Activated CD8-positive, alpha-beta memory T cell treated with anti-CD3 and anti-CD28 coated beads for 1 hour (primary cell): ENCODE results near the gene FNIP2.

Source experiments
- DNase-seq, 2 donors: peaks; one replicate each; pipeline ENCODE4 v3.0.0-alpha.2; 2020; ENCODE audit warnings: low read depth in 1 of 2; ENCODE audit errors: extremely low read depth in 1 of 2

The FNIP2 gene

GRCh38 chr4:158760866-158761265 is 8.0 kb upstream of the FNIP2 start:
- no peak for DNase-seq

DNA sequence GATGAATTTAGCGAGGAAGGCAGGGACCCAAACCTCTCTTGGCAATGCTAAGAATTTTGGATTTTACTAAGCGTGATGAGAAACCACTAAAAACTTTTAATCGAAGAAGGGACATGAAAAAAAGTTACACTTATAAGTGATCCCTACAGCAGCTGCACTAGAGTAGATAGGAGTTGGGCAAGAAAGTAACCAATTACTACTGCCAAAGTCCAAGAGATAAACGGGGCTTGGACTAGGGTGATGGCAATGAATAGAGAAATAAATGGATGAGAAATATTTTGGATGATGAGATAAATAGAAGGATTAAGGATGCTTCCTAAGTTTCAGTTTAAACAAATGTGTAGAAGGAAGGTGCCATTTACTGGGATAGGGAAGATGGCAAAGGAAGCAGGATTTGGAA is 6.3 kb upstream of the FNIP2 start:
- DNase-seq = no peak

DNA sequence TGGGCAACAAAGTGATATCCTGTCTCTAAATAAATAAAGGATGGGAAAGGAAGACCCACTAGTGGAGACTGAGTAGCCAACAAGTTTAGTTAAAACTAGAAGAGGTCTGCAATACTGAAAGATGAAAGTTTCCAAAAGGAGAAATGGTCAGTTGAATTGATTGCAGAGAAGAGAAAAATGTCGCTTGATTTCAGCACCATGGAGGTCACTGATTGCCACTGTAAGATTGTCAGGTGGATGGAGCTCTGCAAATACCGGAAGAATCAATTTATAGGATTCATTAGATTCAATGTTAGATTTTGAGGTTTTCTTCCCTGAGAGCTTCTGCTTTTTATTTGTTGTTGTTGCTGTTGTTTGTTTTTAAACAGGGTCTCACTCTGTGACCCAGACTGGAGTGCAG is 5.4 kb upstream of the FNIP2 start:
- DNase-seq = no peak

DNA sequence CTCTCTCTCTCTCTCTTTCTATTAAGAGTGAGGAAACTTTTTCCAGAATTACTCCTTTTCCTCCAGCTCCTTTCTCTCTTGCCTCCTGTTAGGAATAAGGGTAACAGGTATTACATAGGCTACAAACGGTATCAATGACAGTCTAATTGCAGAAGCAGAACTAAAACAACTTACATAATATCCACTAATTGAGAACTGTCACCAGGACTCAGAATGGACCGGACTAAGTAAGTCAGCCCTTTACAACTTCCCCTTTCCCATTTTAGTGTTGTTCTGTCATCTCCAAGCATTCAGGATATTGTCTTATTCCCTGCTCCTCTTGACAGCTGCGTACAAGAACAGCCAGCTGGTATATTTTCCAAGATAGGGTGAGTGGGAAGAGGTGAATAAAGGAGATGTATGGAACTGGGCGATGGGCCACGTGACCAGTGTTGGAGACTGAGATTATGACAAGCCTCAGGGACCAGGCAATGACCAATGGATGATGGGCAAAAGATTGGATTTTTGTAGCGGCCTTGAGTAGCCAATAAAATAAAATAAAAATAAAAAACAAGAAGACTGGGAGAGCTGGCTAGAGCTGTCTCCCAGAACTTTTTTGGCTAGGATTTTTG is 2.3 kb upstream of the FNIP2 start:
- DNase-seq = no peak

DNA sequence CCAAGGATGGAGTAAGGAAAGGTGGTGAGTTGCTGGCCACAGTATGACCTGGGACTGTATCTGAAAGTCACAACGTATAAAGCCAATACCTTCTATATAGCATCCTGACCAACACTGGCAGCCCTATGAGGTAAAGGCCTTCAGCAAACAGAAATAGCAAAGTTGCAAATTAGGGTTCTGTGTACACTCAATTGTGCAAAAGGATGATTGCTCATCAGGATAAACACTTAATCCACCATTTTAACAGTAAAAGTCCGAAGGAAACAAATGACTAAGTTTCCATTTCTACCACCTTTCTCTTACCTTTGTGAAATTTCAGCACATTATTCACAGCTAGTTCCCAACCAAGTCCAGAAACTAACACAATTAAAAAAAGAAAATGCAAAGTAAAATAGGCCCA is 1.4 kb upstream of the FNIP2 start:
- no peak for DNase-seq

DNA sequence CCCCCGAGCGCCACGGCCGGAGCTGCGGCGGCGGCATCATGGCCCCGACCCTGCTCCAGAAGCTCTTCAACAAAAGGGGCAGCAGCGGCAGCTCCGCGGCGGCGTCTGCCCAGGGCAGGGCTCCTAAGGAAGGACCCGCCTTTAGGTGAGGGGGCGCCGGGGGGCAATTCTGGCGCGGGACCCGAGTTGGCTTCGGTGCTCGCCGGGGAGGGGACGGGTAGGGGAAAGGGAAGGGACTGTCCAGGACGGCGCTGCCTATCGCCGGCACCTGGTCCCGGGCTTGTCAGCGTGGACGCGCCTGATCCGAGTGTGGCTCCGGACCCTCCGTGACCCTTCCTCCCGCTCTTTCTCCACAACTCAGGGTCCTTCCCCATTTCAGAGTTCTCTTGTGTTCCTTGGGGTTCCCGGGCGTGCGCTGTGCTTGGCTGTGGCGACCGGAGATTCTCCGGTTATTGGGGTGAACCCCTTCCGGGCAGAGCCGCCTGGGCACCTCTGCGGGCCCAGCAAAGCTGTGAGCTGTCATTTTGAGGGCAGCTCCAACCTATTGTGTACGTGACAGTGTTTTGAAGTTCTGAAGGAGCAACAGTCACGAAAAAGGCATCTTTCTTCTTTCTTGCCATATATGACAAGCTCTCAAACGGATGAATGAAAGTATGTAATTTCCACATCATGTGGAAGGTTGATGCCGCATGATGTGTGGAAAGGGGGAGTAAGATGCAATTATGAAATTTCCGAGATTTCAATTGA is 522 bp downstream of the FNIP2 start:
- peak; percentile 3 to 19 for DNase-seq

GRCh38 chr4:158770671-158771070 is 1.8 kb downstream of the FNIP2 start:
- no peak for DNase-seq

DNA sequence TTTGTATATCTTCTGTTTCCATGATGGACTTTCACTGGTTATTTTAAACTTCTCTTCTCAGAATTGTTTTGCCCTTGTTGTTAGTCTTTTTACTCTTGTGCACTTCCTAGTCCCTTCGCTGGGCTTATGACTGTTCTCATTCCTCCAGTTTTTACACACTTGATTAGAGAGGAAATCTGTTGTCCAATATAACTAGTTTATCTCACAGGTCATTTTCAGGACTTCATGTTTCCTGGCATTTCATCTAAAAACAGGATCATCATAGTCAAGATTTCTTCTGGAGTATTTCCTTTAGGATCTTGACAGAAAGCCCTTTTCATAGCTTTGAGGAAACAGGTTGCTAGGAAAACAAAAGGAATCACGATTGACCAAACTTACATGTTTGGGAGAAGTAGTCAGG is 3.0 kb downstream of the FNIP2 start:
- DNase-seq = no peak

DNA sequence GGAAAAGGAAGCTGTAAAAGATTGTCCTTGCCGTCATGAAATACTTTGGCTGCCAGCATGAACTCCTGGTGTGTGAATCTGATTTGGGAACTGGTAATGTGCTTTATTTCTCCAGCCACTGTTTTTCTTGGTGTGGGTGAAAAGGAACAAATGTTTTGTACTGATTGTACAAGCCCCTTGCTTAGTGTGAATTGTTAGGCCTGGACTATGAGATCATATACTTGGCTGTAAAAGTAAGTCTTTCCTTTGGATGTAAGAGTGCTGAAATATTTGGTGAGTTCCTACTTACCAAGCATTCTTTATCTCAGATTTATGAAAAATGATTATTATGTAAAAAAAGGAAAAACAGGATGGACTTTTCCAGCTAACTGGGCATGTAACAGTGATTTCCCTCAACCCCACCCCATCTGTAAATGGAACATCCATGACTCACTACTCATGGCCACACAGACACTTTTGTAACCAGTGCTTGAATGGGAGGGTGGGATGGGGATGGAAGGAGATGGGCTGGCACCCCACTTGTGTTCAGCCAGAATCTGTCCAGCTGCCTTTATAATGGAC is 6.3 kb downstream of the FNIP2 start:
- DNase-seq = no peak

- DNase-seq = no peak
These were observed 7.3 kb downstream of the FNIP2 start for GRCh38 chr4:158776106-158776505.

DNA sequence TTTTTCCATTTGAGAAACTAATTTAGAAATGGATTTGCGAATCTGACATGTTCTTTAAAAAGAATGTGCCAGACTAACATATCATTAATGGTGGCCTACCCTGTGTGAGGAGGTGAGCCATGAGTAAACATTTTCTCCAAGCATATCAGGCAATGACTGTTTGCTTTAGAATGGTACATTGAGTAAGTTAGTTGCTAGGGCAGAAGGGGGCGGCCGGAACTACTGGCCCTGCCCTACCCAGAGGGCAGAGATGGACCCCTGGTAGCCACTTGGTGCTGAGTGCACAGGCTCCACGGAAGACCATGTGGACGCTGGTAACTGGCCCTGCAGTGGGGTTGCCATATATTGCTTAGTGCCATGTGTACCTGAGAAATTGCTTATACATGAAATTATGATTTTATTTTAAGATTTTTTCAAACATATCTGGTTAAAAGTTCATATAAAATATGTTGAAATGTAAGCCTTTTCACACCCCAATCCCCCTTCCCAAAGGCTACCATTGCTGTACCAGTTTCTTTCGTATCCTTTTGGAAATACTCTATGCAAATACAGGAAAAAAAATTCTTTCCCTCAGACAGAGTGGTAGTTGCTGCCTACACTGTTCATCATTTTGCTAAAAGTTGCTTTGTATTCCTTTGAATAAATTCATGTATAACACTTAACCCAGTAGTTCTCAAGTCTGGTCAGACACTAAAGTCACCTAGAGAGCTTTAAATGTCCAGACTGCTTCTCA is 8.8 kb downstream of the FNIP2 start:
- DNase-seq = no peak

DNA sequence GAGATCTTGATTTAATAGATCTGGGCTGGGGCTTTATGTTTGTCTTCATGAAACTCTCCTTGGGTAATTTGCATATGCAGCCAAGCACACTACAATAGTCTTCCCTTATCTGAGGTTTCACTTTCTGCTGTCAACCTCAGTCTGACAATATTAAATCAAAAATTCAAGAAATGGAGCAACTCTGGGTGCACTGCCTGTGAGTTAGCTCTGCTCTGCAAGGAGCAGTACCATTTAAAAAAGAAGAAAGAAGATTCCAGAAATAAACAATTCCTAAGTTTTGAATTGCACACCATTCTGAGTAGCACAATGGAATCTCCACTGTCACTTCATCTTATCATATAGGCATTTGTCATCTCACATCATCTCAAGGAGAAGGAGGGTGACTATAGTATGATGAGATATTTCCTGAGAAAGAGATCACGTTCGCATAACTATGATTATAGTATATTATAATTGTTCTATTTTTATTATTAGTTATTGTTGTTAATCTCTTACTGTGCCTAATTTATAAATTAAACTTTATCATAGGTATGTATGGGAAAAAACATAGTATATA is 9.4 kb downstream of the FNIP2 start:
- DNase-seq = no peak

DNA sequence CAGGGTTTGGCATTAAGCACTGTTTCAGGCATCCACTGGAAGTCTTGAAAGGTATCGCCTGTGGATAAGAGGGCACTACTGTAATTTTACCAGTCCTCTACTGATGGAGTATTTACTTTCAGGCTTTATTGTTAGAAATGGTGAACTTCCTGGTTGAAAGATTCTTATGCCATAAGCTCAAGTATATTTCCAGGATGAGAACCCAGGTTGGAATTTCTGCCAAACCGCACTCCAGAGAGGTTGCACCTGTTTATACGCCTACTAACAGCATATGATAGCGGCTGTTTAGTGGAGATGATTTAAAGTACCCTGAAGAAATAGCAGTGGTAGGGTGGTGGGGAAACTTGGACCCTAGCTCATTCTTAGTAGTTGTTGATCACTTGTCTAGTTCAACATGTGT is 9.9 kb downstream of the FNIP2 start:
- DNase-seq = no peak

DNA sequence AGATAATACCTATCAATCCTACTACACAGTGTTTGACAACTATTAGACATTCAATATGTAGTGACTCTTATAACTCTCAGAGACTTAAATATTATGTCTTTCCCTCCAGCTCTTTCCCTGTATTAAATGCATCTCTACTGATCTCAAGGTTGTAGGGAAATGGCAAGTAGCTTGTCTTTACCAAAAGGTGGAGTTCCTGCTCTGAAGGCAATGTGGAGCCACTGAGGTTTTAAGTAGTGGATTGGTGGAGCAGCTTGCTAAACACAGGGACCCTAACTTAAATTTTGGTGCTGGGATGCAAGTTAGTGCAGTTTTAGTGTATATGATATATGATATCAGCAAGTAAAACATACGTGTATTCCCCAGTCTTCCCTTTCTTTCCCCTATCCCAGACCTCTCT is 13.1 kb downstream of the FNIP2 start:
- DNase-seq = no peak

GRCh38 chr4:158782551-158783360 is 13.9 kb downstream of the FNIP2 start:
- DNase-seq = no peak

GRCh38 chr4:158783785-158784184 is 15.0 kb downstream of the FNIP2 start:
- DNase-seq = no peak

GRCh38 chr4:158785718-158786117 is 16.9 kb downstream of the FNIP2 start:
- no peak for DNase-seq

DNA sequence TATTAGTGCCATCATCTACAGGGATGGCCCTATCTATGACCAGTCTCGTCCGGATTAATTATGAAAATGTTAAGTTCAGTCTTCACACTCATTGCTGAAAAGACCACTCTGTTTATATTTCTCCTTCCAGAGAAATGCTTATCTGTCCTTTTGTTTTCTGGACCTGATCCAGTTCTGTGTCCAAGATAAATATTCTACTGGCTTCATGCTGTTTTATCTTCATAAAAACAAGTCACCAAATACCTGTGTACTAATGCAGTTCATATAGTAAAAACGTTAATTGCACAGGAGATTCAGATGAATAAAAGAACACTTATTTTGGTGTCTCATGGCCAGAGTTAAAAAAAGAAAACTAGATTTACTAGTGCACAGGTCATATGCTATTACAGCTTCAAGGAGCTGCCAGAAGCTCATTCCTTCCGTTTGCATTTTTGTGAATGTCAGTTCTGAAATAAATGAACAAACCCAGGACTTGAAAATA is 17.3 kb downstream of the FNIP2 start:
- DNase-seq = no peak

- DNase-seq = no peak
These were observed 18.1 kb downstream of the FNIP2 start for GRCh38 chr4:158786955-158787354.

DNA sequence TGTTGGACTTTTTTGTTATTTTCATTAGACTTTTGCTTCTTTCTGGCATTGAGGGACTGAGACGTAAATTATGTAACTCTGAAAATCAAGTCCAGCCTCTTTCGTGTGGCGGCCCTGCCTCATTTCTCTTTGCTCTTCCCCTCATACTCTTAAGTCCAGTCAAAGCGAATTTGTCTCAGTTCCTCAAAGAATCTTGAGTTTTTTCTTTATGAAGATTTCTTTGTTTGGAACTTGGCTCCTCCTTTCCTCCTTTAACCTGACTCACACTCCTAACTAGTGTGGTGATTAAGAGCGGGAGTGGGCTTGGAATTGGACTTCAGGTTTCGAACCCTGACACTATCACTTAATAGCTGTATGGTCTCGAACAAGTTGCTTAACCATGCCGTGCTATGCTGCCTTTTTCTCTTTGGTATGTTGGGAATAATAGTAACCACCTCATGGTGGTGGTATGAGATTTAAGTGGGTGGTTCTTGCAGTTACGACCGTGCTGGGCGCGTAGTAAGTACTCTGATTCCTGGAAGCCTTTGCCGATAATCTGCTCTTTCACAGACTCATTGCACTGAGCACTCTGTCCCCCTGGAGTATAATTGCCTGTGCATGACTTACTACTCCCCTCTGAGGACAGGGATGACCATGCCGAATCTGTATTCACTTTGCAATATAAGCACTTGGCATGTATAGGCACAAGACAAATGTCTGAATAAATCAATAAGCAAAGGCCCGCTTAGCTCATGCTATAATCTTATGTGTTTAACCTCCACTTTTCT is 19.1 kb downstream of the FNIP2 start:
- DNase-seq = no peak
